ENCODE results near the gene ZNF428.

DNA sequence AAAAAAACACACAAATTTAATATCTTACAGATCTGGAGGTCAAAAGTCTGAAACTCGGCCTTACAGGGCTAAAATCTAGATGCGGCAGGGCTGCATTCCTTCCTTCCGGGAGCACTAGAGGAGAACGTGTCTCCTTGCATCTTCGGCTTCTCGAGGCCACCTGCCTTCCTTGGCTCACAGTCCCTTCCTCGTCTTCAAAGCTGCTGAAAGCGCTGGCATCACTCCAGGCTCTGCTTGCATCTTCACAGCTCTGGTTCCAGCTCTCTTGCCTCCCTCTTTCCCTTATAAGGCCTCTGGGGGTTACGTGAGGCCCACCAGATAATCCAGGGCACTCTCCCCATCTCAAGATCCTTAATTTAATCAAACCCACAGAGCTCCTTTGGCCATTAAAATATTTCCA is 54.6 kb downstream of the ZNF428 start:
- TF ChIP-seq, protein P1, sequence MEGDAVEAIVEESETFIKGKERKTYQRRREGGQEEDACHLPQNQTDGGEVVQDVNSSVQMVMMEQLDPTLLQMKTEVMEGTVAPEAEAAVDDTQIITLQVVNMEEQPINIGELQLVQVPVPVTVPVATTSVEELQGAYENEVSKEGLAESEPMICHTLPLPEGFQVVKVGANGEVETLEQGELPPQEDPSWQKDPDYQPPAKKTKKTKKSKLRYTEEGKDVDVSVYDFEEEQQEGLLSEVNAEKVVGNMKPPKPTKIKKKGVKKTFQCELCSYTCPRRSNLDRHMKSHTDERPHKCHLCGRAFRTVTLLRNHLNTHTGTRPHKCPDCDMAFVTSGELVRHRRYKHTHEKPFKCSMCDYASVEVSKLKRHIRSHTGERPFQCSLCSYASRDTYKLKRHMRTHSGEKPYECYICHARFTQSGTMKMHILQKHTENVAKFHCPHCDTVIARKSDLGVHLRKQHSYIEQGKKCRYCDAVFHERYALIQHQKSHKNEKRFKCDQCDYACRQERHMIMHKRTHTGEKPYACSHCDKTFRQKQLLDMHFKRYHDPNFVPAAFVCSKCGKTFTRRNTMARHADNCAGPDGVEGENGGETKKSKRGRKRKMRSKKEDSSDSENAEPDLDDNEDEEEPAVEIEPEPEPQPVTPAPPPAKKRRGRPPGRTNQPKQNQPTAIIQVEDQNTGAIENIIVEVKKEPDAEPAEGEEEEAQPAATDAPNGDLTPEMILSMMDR (conservative IDR thresholded peaks at IDR 0.05; ENCODE audit: low read depth in 2 of 2) = no peak
- TF ChIP-seq EZH2 (IDR thresholded peaks at IDR 0.05; ENCODE audit: low read depth, unreplicated experiment) (no peak), REST (IDR thresholded peaks at IDR 0.05; ENCODE audit: unreplicated experiment) (no peak), POLR2AphosphoS5 (IDR thresholded peaks at IDR 0.05; ENCODE audit: low read depth) (no peak), CREB1 (CRISPR knock-in tag; IDR thresholded peaks at IDR 0.05; ENCODE audit: low read depth) (no peak), JUNB (IDR thresholded peaks at IDR 0.05; ENCODE audit: unreplicated experiment) (no peak)
